ENCODE data around the gene ZBTB46.

ZBTB46 gene

GRCh38 chr20:63821811-63822210 lies 9.3 kb downstream of the ZBTB46 start:
- no peak overlapping the region for H3K4me3 ChIP-seq (ENCODE audit: low read length)
- no peaks in the 10 kb centered on the region for H3K9me3 ChIP-seq (ENCODE audit: control insufficient read depth, low read length)
- H3K9ac ChIP-seq (ENCODE audit: low read length) = no peak overlapping the region
- no peaks in the 10 kb centered on the region for H3K4me1 ChIP-seq (ENCODE audit: control insufficient read depth, insufficient read depth, low read length)
- H3K36me3 ChIP-seq (ENCODE audit: control insufficient read depth, insufficient read depth, low read length) = no peaks in the 10 kb centered on the region
- peaks cover 5% of the 10 kb centered on the region for H3K27me3 ChIP-seq (ENCODE audit: control insufficient read depth, insufficient read depth, low read length)

DNA sequence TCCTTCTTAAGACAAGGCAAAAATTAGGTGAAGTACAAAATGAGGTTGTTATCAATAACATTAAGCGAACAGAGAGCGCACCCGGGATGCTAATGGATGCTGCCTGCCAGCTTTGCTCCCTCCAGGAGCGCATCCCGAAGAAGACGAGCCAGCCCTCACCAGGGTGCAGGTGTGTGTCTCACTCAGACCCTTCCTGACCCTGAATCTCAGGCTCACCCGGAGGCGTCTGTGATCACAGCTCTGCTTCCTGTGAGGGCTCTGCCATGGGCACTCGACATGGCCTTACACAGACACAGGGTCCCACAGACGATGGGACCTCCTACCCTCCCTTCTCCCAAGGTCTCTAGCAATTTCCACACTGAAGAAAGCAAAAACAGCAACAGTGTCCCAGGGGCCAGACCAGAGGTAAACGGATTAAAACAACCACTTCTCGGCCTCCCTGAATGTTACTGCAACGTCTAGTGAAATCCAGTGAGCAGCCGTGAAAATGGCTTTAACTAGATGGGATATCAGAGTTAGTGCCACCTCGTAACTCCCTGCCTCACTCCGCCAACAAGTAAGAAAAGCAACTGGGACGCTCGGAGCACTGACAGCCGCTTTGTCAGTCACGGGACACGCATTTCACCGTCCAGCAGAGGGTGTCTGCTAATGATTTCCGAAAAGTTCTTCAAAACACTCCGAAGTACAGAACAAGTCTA lies 11.7 kb downstream of the ZBTB46 start:
- no peak overlapping the region for H3K4me3 ChIP-seq (ENCODE audit: low read length)
- no peak overlapping the region for H3K9ac ChIP-seq (ENCODE audit: low read length)
- H3K27me3 ChIP-seq (ENCODE audit: control insufficient read depth, insufficient read depth, low read length) = no peaks in the 10 kb centered on the region
- H3K4me1 ChIP-seq (ENCODE audit: control insufficient read depth, insufficient read depth, low read length) = no peaks in the 10 kb centered on the region
- H3K36me3 ChIP-seq (ENCODE audit: control insufficient read depth, insufficient read depth, low read length) = no peaks in the 10 kb centered on the region
- H3K9me3 ChIP-seq (ENCODE audit: control insufficient read depth, low read length) = no peaks in the 10 kb centered on the region

DNA sequence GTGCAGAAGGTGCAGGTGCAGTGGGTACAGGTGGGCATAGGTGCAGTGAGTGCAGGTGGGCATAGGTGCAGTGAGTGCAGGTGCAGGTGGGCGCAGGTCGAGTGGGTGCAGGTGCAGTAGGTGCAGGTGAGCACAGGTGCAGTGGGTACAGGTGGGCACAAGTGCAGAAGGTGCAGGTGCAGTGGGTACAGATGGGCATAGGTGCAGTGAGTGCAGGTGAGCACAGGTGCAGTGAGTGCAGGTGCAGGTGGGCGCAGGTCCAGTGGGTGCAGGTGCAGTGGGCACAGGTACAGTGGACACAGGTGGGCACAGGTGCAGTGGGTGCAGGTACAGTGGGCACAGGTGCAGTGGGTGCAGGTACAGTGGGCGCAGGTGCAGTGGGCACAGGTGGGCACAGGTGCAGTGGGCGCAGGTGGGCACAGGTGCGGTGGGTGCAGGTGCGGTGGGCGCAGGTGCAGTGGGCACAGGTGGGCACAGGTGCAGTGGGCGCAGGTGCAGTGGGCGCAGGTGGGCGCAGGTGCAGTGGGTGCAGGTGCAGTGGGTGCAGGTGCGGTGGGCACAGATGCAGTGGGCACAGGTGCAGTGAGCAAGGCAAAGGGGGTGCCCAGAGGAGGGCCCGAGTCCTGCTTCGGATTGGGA lies 15.3 kb downstream of the ZBTB46 start:
- Histone ChIP-seq H3K9ac (ENCODE audit: low read length) (no peak overlapping the region), H3K36me3 (ENCODE audit: control insufficient read depth, insufficient read depth, low read length) (no peaks in the 10 kb centered on the region), H3K9me3 (ENCODE audit: control insufficient read depth, low read length) (no peaks in the 10 kb centered on the region), H3K4me3 (ENCODE audit: low read length) (no peak overlapping the region), H3K27me3 (ENCODE audit: control insufficient read depth, insufficient read depth, low read length) (no peaks in the 10 kb centered on the region), H3K4me1 (ENCODE audit: control insufficient read depth, insufficient read depth, low read length) (no peaks in the 10 kb centered on the region)

GRCh38 chr20:63814891-63815614 lies 16.0 kb downstream of the ZBTB46 start:
- no peaks in the 10 kb centered on the region for H3K9me3 ChIP-seq (ENCODE audit: control insufficient read depth, low read length)
- H3K27me3 ChIP-seq (ENCODE audit: control insufficient read depth, insufficient read depth, low read length) = no peaks in the 10 kb centered on the region
- H3K4me1 ChIP-seq (ENCODE audit: control insufficient read depth, insufficient read depth, low read length) = no peaks in the 10 kb centered on the region
- H3K9ac ChIP-seq (ENCODE audit: low read length) = no peak overlapping the region
- no peaks in the 10 kb centered on the region for H3K36me3 ChIP-seq (ENCODE audit: control insufficient read depth, insufficient read depth, low read length)
- no peak overlapping the region for H3K4me3 ChIP-seq (ENCODE audit: low read length)

DNA sequence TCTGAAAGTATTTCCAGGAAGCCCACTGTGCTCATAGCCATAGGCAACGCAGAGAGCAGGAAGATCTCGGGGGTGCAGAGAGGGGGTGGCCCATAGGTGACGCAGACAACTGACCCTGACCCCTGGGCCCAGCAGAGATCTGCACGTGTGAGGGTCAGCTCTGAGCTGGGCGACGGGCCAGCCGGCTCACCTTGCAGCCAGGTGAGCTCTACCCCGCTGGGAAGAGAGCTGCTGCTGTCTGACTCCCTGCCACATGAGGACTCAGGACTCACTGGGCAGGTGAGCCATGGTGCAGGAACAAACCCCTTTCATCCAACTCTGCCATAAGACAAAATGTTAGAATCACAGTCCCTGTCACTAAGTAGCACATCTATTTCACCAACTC lies 19.6 kb downstream of the ZBTB46 start:
- Histone ChIP-seq H3K27me3 (ENCODE audit: control insufficient read depth, insufficient read depth, low read length) (no peaks in the 10 kb centered on the region), H3K4me1 (ENCODE audit: control insufficient read depth, insufficient read depth, low read length) (no peaks in the 10 kb centered on the region), H3K36me3 (ENCODE audit: control insufficient read depth, insufficient read depth, low read length) (no peaks in the 10 kb centered on the region), H3K9me3 (ENCODE audit: control insufficient read depth, low read length) (no peaks in the 10 kb centered on the region), H3K4me3 (ENCODE audit: low read length) (no peak overlapping the region), H3K9ac (ENCODE audit: low read length) (no peak overlapping the region)

GRCh38 chr20:63810730-63811490 lies 20.2 kb downstream of the ZBTB46 start:
- Histone ChIP-seq H3K27me3 (ENCODE audit: control insufficient read depth, insufficient read depth, low read length) (no peaks in the 10 kb centered on the region), H3K9me3 (ENCODE audit: control insufficient read depth, low read length) (no peaks in the 10 kb centered on the region), H3K4me1 (ENCODE audit: control insufficient read depth, insufficient read depth, low read length) (no peaks in the 10 kb centered on the region), H3K36me3 (ENCODE audit: control insufficient read depth, insufficient read depth, low read length) (no peaks in the 10 kb centered on the region), H3K9ac (ENCODE audit: low read length) (no peak overlapping the region), H3K4me3 (ENCODE audit: low read length) (no peak overlapping the region)

DNA sequence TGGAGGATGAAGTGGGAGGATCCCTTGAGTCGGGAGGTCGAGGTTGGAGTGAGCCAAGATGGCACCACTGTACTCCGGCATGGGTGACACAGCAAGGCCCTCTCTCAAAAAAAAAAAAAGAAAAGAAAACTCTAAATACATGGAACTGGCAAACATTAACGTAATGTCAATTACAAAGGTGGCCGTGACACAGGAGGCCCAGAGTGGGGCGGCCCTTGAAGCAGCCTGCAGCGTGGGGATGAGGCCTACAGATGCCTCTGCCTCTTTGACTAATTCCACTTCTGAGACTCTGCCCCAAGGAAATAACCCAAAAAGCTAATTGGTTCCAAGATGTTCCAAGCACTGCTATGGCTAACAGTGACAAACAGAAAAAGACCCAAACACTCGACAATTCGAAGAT lies 21.2 kb downstream of the ZBTB46 start:
- no peak overlapping the region for H3K4me3 ChIP-seq (ENCODE audit: low read length)
- no peaks in the 10 kb centered on the region for H3K27me3 ChIP-seq (ENCODE audit: control insufficient read depth, insufficient read depth, low read length)
- H3K9me3 ChIP-seq (ENCODE audit: control insufficient read depth, low read length) = no peaks in the 10 kb centered on the region
- H3K36me3 ChIP-seq (ENCODE audit: control insufficient read depth, insufficient read depth, low read length) = no peaks in the 10 kb centered on the region
- no peaks in the 10 kb centered on the region for H3K4me1 ChIP-seq (ENCODE audit: control insufficient read depth, insufficient read depth, low read length)
- no peak overlapping the region for H3K9ac ChIP-seq (ENCODE audit: low read length)

- H3K36me3 ChIP-seq (ENCODE audit: control insufficient read depth, insufficient read depth, low read length) = no peaks in the 10 kb centered on the region
- no peaks in the 10 kb centered on the region for H3K9me3 ChIP-seq (ENCODE audit: control insufficient read depth, low read length)
- no peak overlapping the region for H3K4me3 ChIP-seq (ENCODE audit: low read length)
- no peaks in the 10 kb centered on the region for H3K4me1 ChIP-seq (ENCODE audit: control insufficient read depth, insufficient read depth, low read length)
- no peaks in the 10 kb centered on the region for H3K27me3 ChIP-seq (ENCODE audit: control insufficient read depth, insufficient read depth, low read length)
- no peak overlapping the region for H3K9ac ChIP-seq (ENCODE audit: low read length)
These were observed 21.9 kb downstream of the ZBTB46 start for GRCh38 chr20:63808964-63809674.

- Histone ChIP-seq H3K4me3 (ENCODE audit: low read length) (no peak overlapping the region), H3K27me3 (ENCODE audit: control insufficient read depth, insufficient read depth, low read length) (no peaks in the 10 kb centered on the region), H3K9me3 (ENCODE audit: control insufficient read depth, low read length) (no peaks in the 10 kb centered on the region), H3K36me3 (ENCODE audit: control insufficient read depth, insufficient read depth, low read length) (no peaks in the 10 kb centered on the region), H3K9ac (ENCODE audit: low read length) (no peak overlapping the region), H3K4me1 (ENCODE audit: control insufficient read depth, insufficient read depth, low read length) (no peaks in the 10 kb centered on the region)
These were observed 22.8 kb downstream of the ZBTB46 start for GRCh38 chr20:63808145-63808724.

- Histone ChIP-seq H3K4me3 (ENCODE audit: low read length) (no peak overlapping the region), H3K36me3 (ENCODE audit: control insufficient read depth, insufficient read depth, low read length) (no peaks in the 10 kb centered on the region), H3K9me3 (ENCODE audit: control insufficient read depth, low read length) (no peaks in the 10 kb centered on the region), H3K9ac (ENCODE audit: low read length) (no peak overlapping the region), H3K27me3 (ENCODE audit: control insufficient read depth, insufficient read depth, low read length) (no peaks in the 10 kb centered on the region), H3K4me1 (ENCODE audit: control insufficient read depth, insufficient read depth, low read length) (no peaks in the 10 kb centered on the region)
These were observed 23.4 kb downstream of the ZBTB46 start for GRCh38 chr20:63807654-63808053.

DNA sequence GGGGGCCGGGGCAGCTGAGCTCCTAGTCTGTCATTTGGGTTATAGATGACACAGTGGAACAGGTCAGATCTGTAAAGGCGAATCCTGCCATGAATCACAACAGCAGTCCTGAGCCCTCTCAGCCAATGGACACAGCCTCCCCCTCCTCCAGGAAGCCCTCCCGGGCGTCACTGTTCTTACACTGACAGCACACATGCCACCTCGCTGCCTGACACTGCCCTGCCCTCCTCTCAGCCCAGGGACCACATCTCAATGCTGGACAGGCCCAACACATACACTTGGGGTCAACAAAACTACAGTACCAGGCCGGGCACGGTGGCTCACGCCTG lies 26.8 kb downstream of the ZBTB46 start:
- no peak overlapping the region for H3K9ac ChIP-seq (ENCODE audit: low read length)
- H3K4me1 ChIP-seq (ENCODE audit: control insufficient read depth, insufficient read depth, low read length) = no peaks in the 10 kb centered on the region
- H3K4me3 ChIP-seq (ENCODE audit: low read length) = no peak overlapping the region
- H3K9me3 ChIP-seq (ENCODE audit: control insufficient read depth, low read length) = no peaks in the 10 kb centered on the region
- H3K27me3 ChIP-seq (ENCODE audit: control insufficient read depth, insufficient read depth, low read length) = no peaks in the 10 kb centered on the region
- H3K36me3 ChIP-seq (ENCODE audit: control insufficient read depth, insufficient read depth, low read length) = no peaks in the 10 kb centered on the region

Data from mucosa of stomach (tissue), 1 donor.